IMR-90 (cell line): ENCODE measurements around the gene TEX101.

Experiments used
- BHLHE40 ChIP-seq: fragments of 150-350 bp; IDR thresholded peaks from 2 replicates; pipeline ENCODE4 v1.6.1; 2016; ENCODE audit warnings: mild to moderate bottlenecking, low read depth, low read length
- CHD1 ChIP-seq: IDR thresholded peaks from 2 replicates; pipeline ENCODE4 v1.6.1; 2012; ENCODE audit warnings: low read depth, low read length, improper control_type of control experiment
- FOS ChIP-seq: fragments of 150-350 bp; IDR thresholded peaks from 2 replicates; pipeline ENCODE4 v1.6.1; 2016; ENCODE audit warnings: low read depth, low read length
- POLR2A ChIP-seq: IDR thresholded peaks from 2 replicates; pipeline ENCODE4 v1.6.1; 2012; ENCODE audit warnings: mild to moderate bottlenecking, low read depth, low read length
- RAD21 ChIP-seq: IDR thresholded peaks from 2 replicates; pipeline ENCODE4 v1.6.1; 2012; ENCODE audit warnings: low read length, improper control_type of control experiment
- RCOR1 ChIP-seq: IDR thresholded peaks from 2 replicates; pipeline ENCODE4 v1.6.1; 2012; ENCODE audit warnings: mild to moderate bottlenecking, low read length, improper control_type of control experiment; ENCODE audit not compliant: insufficient replicate concordance
- RFX5 ChIP-seq: IDR thresholded peaks from 2 replicates; pipeline ENCODE4 v1.8.0; 2012; ENCODE audit warnings: low read depth, mild to moderate bottlenecking, low read length, moderate library complexity
- TF ChIP-seq, protein P1 (sequence below): conservative IDR thresholded peaks from 2 replicates; pipeline ENCODE4 v1.5.1; 2012; ENCODE audit warnings: mild to moderate bottlenecking, low read depth, low read length, improper control_type of control experiment
- TF ChIP-seq, protein P2 (sequence below): fragments of 150-350 bp; IDR thresholded peaks from 2 replicates; pipeline ENCODE4 v1.6.1; 2016; ENCODE audit warnings: low read depth, mild to moderate bottlenecking, low read length, moderate library complexity, borderline replicate concordance

DNA sequence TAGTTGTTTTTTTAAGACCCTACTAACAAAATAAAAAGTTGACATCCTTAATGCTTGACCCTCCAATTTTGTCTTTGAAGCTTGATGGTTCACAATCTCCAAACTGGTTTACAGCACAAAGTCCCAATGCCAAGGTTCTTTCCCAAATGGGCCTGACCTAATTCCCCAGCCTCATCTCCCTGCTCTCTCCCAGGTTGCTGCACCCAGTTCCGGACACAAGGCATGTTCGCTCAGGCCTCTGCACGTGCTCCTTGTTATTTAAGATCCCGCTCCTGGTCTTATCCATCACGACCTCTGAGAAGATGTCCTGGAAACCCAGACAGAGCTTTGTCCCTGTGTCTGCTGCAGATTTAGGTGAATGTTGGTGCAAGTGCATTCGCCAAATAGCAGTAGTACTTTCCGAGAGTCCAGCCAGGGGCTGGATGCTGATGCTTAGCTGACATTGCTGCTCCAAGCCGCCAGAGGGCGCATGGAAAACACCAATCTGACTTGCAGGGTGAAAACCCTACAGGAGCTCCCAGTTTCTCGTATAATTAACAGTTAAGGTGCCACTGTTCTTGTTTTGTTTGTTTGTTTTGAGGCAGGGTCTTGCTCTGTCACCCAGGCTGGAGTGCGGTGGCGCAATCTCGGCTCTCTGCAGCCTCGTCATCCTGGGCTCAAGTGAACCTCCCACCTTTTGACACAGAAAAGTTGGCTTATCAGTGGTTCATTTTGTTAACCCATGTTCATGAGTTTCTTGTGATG, 32.2 kb downstream of the TEX101 start:
- TF ChIP-seq, protein P1, sequence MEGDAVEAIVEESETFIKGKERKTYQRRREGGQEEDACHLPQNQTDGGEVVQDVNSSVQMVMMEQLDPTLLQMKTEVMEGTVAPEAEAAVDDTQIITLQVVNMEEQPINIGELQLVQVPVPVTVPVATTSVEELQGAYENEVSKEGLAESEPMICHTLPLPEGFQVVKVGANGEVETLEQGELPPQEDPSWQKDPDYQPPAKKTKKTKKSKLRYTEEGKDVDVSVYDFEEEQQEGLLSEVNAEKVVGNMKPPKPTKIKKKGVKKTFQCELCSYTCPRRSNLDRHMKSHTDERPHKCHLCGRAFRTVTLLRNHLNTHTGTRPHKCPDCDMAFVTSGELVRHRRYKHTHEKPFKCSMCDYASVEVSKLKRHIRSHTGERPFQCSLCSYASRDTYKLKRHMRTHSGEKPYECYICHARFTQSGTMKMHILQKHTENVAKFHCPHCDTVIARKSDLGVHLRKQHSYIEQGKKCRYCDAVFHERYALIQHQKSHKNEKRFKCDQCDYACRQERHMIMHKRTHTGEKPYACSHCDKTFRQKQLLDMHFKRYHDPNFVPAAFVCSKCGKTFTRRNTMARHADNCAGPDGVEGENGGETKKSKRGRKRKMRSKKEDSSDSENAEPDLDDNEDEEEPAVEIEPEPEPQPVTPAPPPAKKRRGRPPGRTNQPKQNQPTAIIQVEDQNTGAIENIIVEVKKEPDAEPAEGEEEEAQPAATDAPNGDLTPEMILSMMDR = peak; percentile 94
- TF ChIP-seq RFX5 (no peak), POLR2A (no peak), RAD21 (peak; percentile 94), BHLHE40 (no peak), CHD1 (no peak), RCOR1 (no peak), FOS (no peak)
- TF ChIP-seq, protein P2, sequence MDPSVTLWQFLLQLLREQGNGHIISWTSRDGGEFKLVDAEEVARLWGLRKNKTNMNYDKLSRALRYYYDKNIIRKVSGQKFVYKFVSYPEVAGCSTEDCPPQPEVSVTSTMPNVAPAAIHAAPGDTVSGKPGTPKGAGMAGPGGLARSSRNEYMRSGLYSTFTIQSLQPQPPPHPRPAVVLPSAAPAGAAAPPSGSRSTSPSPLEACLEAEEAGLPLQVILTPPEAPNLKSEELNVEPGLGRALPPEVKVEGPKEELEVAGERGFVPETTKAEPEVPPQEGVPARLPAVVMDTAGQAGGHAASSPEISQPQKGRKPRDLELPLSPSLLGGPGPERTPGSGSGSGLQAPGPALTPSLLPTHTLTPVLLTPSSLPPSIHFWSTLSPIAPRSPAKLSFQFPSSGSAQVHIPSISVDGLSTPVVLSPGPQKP = no peak
